OCI-LY7 (cell line): ENCODE data around the gene FMN2. TPM values are rescaled to one million over a fixed set of nuclear protein-coding genes. Genes with fewer than 3 reads are reported as not detected.

Source experiments
- BruUV-seq: library from RNA; stranded (reverse); fragments of 400-500 nt; replicated peaks from 2 replicates; lab custom pipeline; 2021; lab: Mats Ljungman, UMichigan
- CTCF ChIA-PET: fragments of 300-600 bp; sonication (Branson Sonifier 250); formaldehyde crosslinking; loops from one replicate; lab custom pipeline; 2022; ENCODE audit warnings: antibody characterized with exemption; ENCODE audit not compliant: unreplicated experiment; lab: Charles Lee
- POLR2A ChIA-PET: fragments of 300-600 bp; sonication (Branson Sonifier 250); formaldehyde crosslinking; loops from one replicate; lab custom pipeline; 2022; ENCODE audit warnings: antibody characterized with exemption; lab: Charles Lee
- DNase-seq: peaks from one replicate; pipeline ENCODE4 v3.0.0-alpha.2; 2015; ENCODE audit warnings: low spot score
- H2AFZ ChIP-seq: fragments of 200-600 bp; sonication (generic), shearing (Covaris generic); 2 replicates; pipeline ENCODE4 v1.6.1; 2014; ENCODE audit warnings: mild to moderate bottlenecking, antibody characterized with exemption, low read length, moderate library complexity
- H3K27ac ChIP-seq: fragments of 200-600 bp; sonication (generic); 2 replicates; pipeline ENCODE4 v1.5.1; 2014; ENCODE audit warnings: mixed run types, low read depth, mild to moderate bottlenecking, moderate library complexity, low read length, inconsistent platforms; ENCODE audit not compliant: poor library complexity, severe bottlenecking
- H3K36me3 ChIP-seq: fragments of 200-600 bp; sonication (generic); 2 replicates; pipeline ENCODE4 v1.6.1; 2014; ENCODE audit warnings: mild to moderate bottlenecking, antibody characterized with exemption, low read length, moderate library complexity, mixed read lengths; ENCODE audit not compliant: insufficient read depth
- H3K4me1 ChIP-seq: fragments of 200-600 bp; sonication (generic); 2 replicates; pipeline ENCODE4 v1.5.1; 2014; ENCODE audit warnings: mild to moderate bottlenecking, low read length; ENCODE audit not compliant: insufficient read depth, poor library complexity, severe bottlenecking
- H3K4me2 ChIP-seq: fragments of 200-600 bp; sonication (generic); 2 replicates; pipeline ENCODE4 v1.6.1; 2014; ENCODE audit warnings: mild to moderate bottlenecking, low read length
- H3K4me3 ChIP-seq: fragments of 200-600 bp; sonication (generic); 2 replicates; pipeline ENCODE4 v1.5.1; 2014; ENCODE audit warnings: mild to moderate bottlenecking, low read depth, low read length; ENCODE audit not compliant: poor library complexity, severe bottlenecking
- H3K79me2 ChIP-seq: fragments of 200-600 bp; sonication (generic); 2 replicates; pipeline ENCODE4 v1.6.1; 2016; ENCODE audit warnings: low read depth, mild to moderate bottlenecking, low read length, moderate library complexity, mixed read lengths; ENCODE audit not compliant: insufficient read depth
- H3K9me2 ChIP-seq: fragments of 200-600 bp; sonication (generic); 2 replicates; pipeline ENCODE4 v1.6.1; 2016; ENCODE audit warnings: mild to moderate bottlenecking, low read length, mixed read lengths; ENCODE audit not compliant: insufficient read depth
- H3K9me3 ChIP-seq: fragments of 200-600 bp; sonication (generic); 2 replicates; pipeline ENCODE4 v1.6.1; 2014; ENCODE audit warnings: mild to moderate bottlenecking, mixed run types, low read length, mixed read lengths
- H4K20me1 ChIP-seq: fragments of 200-600 bp; sonication (generic); 2 replicates; pipeline ENCODE4 v1.6.1; 2014; ENCODE audit warnings: mild to moderate bottlenecking, antibody characterized with exemption, low read length, moderate library complexity, mixed read lengths; ENCODE audit not compliant: insufficient read depth
- CTCF ChIP-seq: fragments of 200-600 bp; sonication (generic); conservative IDR thresholded peaks from 2 replicates; pipeline ENCODE4 v1.5.1; 2014; ENCODE audit warnings: mild to moderate bottlenecking, antibody characterized with exemption, low read length, moderate library complexity, mixed read lengths
- EZH2phosphoT487 ChIP-seq: fragments of 200-600 bp; sonication (generic); IDR thresholded peaks from 2 replicates; pipeline ENCODE4 v1.6.1; 2018; ENCODE audit warnings: low read depth, borderline replicate concordance, mild to moderate bottlenecking, mixed run types, antibody characterized with exemption, low read length, moderate library complexity, mixed read lengths
- intact Hi-C: fragments of 100-400 bp; cut with micrococcal nuclease; formaldehyde crosslinking; loops from one replicate; pipeline ENCODE4 v1.10.0; 2022; ENCODE audit not compliant: unreplicated experiment
- total RNA-seq, 2 experiments: library from RNA; depleted of rRNA in 1 of 2; stranded (reverse); fragments of >200 nt in 1 of 2; shearing (Covaris generic) in 1 of 2; gene quantifications; 2 replicates each; pipeline ENCODE4 v1.2.3, GENCODE V29; 2014 to 2022

The FMN2 gene
- total RNA-seq, 2 experiments from 2014 or later, result not detected

GRCh38 chr1:240145120-240145519, 53.4 kb downstream of the FMN2 start:
- DNase-seq, result no peak
- H3K9me3 ChIP-seq, result no peaks in the 10 kb centered on the region
- H3K79me2 ChIP-seq, result no peaks in the 10 kb centered on the region
- CTCF ChIA-PET, result interaction anchor here (0.5 kb wide), 1 partner anchor 14 kb away, joined by 3 read pairs; no protein-coding TSS in a partner anchor
- H3K4me1 ChIP-seq, result no peaks in the 10 kb centered on the region
- no peaks in the 10 kb centered on the region for H3K36me3 ChIP-seq
- no peak overlapping the region for H3K27ac ChIP-seq
- H3K9me2 ChIP-seq, result no peaks in the 10 kb centered on the region
- TF ChIP-seq CTCF, result no peak
- TF ChIP-seq EZH2phosphoT487, result no peak
- no peak overlapping the region for H3K4me2 ChIP-seq
- no peak overlapping the region for H3K4me3 ChIP-seq
- H4K20me1 ChIP-seq, result no peaks in the 10 kb centered on the region
- no peak overlapping the region for H2AFZ ChIP-seq
- POLR2A ChIA-PET, result no interaction called here
- intact Hi-C loops, result no loop called here
- no TSS peak for BruUV-seq

- Histone ChIP-seq H4K20me1 (no peaks in the 10 kb centered on the region), H3K4me2 (no peak overlapping the region), H3K9me3 (no peaks in the 10 kb centered on the region), H3K79me2 (no peaks in the 10 kb centered on the region), H3K36me3 (no peaks in the 10 kb centered on the region), H3K4me1 (no peaks in the 10 kb centered on the region), H3K27ac (no peak overlapping the region), H2AFZ (no peak overlapping the region), H3K4me3 (no peak overlapping the region), H3K9me2 (no peaks in the 10 kb centered on the region)
- POLR2A ChIA-PET, result no interaction called here
- BruUV-seq, result no TSS peak
- CTCF ChIA-PET, result no interaction called here
- TF ChIP-seq CTCF (no peak), EZH2phosphoT487 (no peak)
- intact Hi-C loops, result loop anchor here (2.0 kb wide), 1 partner anchor 122 kb away; no protein-coding TSS in a partner anchor
- DNase-seq, result no peak
Observed at GRCh38 chr1:240148333-240148732, 56.6 kb downstream of the FMN2 start.

- CTCF ChIA-PET, result no interaction called here
- Histone ChIP-seq H2AFZ (no peak overlapping the region), H4K20me1 (no peaks in the 10 kb centered on the region), H3K4me2 (no peak overlapping the region), H3K36me3 (no peaks in the 10 kb centered on the region), H3K9me2 (no peaks in the 10 kb centered on the region), H3K9me3 (no peaks in the 10 kb centered on the region), H3K4me1 (no peaks in the 10 kb centered on the region), H3K4me3 (no peak overlapping the region), H3K79me2 (no peaks in the 10 kb centered on the region), H3K27ac (no peak overlapping the region)
- intact Hi-C loops, result loop anchor here (2.0 kb wide), 1 partner anchor 123 kb away; no protein-coding TSS in a partner anchor
- POLR2A ChIA-PET, result interaction anchor here (0.5 to 1.1 kb wide), 4 partner anchors 21 to 1490 kb away, joined by 3 to 4 read pairs (median 4); no protein-coding TSS in a partner anchor
- no TSS peak for BruUV-seq
- peak; percentile 11 for DNase-seq
- TF ChIP-seq EZH2phosphoT487 (no peak), CTCF (peak; percentile 92)
Observed at GRCh38 chr1:240149484-240150094, 57.9 kb downstream of the FMN2 start.
